ENCODE results near the gene NSUN6. TPM values are rescaled to one million over a fixed set of nuclear protein-coding genes. Genes with fewer than 3 reads are reported as not detected.
"Not testable (repeated sequence)": the region's sequence is repeated elsewhere in the genome, so short reads cannot be mapped to it uniquely, and the experiment has no call there.

Gene NSUN6
- total RNA-seq, 1 experiment from 2014 or later, result 6.0 TPM

- ATAC-seq (no peak), DNase-seq (no peak)
- Histone ChIP-seq H2AFZ (ENCODE audit: low read length) (no peak overlapping the region), H3K4me2 (ENCODE audit: low read length) (no peak overlapping the region), H3K4me3 (ENCODE audit: low read length) (no peak overlapping the region), H3K79me2 (ENCODE audit: low read length) (no peaks in the 10 kb centered on the region), H4K20me1 (ENCODE audit: low read length) (no peaks in the 10 kb centered on the region), H3K9ac (ENCODE audit: low read length) (no peak overlapping the region), H3K9me3 (ENCODE audit: low read length) (no peaks in the 10 kb centered on the region), H3K27me3 (ENCODE audit: low read length) (no peaks in the 10 kb centered on the region), H3K27ac (ENCODE audit: low read length) (no peak overlapping the region), H3K9me2 (replicated peaks; ENCODE audit: low read length) (no peaks in the 10 kb centered on the region), H3K36me3 (ENCODE audit: low read depth, low read length) (peaks cover 4% of the 10 kb centered on the region; the same call in 1 of the 2 replicates), H3K4me1 (ENCODE audit: insufficient read depth, low read length) (no peaks in the 10 kb centered on the region), H3F3A (ENCODE audit: low read length, unreplicated experiment) (no peaks in the 10 kb centered on the region)
- TF ChIP-seq EZH2phosphoT487 (IDR thresholded peaks at IDR 0.05; ENCODE audit: borderline replicate concordance, low read length), result no peak
- no peak for TF ChIP-seq EZH2 (IDR thresholded peaks at IDR 0.05; ENCODE audit: low read length, unreplicated experiment)
- TF ChIP-seq, protein P1, sequence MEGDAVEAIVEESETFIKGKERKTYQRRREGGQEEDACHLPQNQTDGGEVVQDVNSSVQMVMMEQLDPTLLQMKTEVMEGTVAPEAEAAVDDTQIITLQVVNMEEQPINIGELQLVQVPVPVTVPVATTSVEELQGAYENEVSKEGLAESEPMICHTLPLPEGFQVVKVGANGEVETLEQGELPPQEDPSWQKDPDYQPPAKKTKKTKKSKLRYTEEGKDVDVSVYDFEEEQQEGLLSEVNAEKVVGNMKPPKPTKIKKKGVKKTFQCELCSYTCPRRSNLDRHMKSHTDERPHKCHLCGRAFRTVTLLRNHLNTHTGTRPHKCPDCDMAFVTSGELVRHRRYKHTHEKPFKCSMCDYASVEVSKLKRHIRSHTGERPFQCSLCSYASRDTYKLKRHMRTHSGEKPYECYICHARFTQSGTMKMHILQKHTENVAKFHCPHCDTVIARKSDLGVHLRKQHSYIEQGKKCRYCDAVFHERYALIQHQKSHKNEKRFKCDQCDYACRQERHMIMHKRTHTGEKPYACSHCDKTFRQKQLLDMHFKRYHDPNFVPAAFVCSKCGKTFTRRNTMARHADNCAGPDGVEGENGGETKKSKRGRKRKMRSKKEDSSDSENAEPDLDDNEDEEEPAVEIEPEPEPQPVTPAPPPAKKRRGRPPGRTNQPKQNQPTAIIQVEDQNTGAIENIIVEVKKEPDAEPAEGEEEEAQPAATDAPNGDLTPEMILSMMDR (conservative IDR thresholded peaks at IDR 0.05; ENCODE audit: low read depth, low read length), result no peak
- intact Hi-C loops (cut with micrococcal nuclease), result no loop called here
- ChIA-PET POLR2A (ENCODE audit: unreplicated experiment) (no interaction called here), CTCF (no interaction called here)
- BruUV-seq (replicated peaks), result no TSS peak
Observed at GRCh38 chr10:18599392-18599791, 52.0 kb downstream of the NSUN6 start.

GRCh38 chr10:18594574-18595156, 56.7 kb downstream of the NSUN6 start:
- BruUV-seq (replicated peaks), result no TSS peak
- Histone ChIP-seq H3K27me3 (ENCODE audit: low read length) (no peaks in the 10 kb centered on the region), H3K9me3 (ENCODE audit: low read length) (no peaks in the 10 kb centered on the region), H3K9ac (ENCODE audit: low read length) (no peak overlapping the region), H3K4me3 (ENCODE audit: low read length) (no peak overlapping the region), H4K20me1 (ENCODE audit: low read length) (no peaks in the 10 kb centered on the region), H3K9me2 (replicated peaks; ENCODE audit: low read length) (no peaks in the 10 kb centered on the region), H3K4me1 (ENCODE audit: insufficient read depth, low read length) (no peaks in the 10 kb centered on the region), H3K79me2 (ENCODE audit: low read length) (no peaks in the 10 kb centered on the region), H3F3A (ENCODE audit: low read length, unreplicated experiment) (no peaks in the 10 kb centered on the region), H3K27ac (ENCODE audit: low read length) (no peak overlapping the region), H2AFZ (ENCODE audit: low read length) (no peak overlapping the region), H3K4me2 (ENCODE audit: low read length) (no peak overlapping the region), H3K36me3 (ENCODE audit: low read depth, low read length) (peaks cover 4% of the 10 kb centered on the region; the same call in 1 of the 2 replicates)
- ATAC-seq, result peak; percentile 43; the same call in 1 of the 2 replicates
- intact Hi-C loops (cut with micrococcal nuclease), result no loop called here
- ChIA-PET CTCF (no interaction called here), POLR2A (ENCODE audit: unreplicated experiment) (no interaction called here)
- TF ChIP-seq EZH2phosphoT487 (IDR thresholded peaks at IDR 0.05; ENCODE audit: borderline replicate concordance, low read length), result no peak
- TF ChIP-seq, protein P1 (conservative IDR thresholded peaks at IDR 0.05; ENCODE audit: low read depth, low read length), result peak; percentile 63
- peak; percentile 27 for DNase-seq

DNA sequence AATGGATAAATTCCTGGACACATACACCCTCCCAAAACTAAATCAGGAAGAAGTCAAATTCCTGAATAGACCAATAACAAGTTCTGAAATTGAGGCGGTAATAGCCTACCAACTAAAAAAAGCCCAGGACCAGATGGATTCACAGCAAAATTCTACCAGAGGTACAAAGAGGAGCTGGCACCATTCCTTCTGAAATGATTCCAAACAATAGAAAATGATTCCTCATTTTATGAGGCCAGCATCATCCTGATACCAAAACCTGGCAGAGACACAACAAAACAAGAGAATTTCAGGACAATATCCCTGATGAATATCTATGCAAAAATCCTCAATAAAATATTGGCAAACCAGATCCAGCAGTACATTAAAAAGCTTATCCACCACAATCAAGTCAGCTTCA, 60.2 kb downstream of the NSUN6 start:
- H3K4me2 ChIP-seq (ENCODE audit: low read length); POLR2A ChIA-PET (ENCODE audit: unreplicated experiment); BruUV-seq (replicated peaks); H3K9ac ChIP-seq (ENCODE audit: low read length); H3K79me2 ChIP-seq (ENCODE audit: low read length); H3K4me1 ChIP-seq (ENCODE audit: insufficient read depth, low read length); ATAC-seq; H3K27ac ChIP-seq (ENCODE audit: low read length); intact Hi-C loops (cut with micrococcal nuclease); H2AFZ ChIP-seq (ENCODE audit: low read length); H3K36me3 ChIP-seq (ENCODE audit: low read depth, low read length); CTCF ChIA-PET; H3F3A ChIP-seq (ENCODE audit: low read length, unreplicated experiment); H4K20me1 ChIP-seq (ENCODE audit: low read length); H3K27me3 ChIP-seq (ENCODE audit: low read length); H3K9me3 ChIP-seq (ENCODE audit: low read length); DNase-seq; H3K4me3 ChIP-seq (ENCODE audit: low read length); H3K9me2 ChIP-seq (replicated peaks; ENCODE audit: low read length): not testable (repeated sequence)

DNA sequence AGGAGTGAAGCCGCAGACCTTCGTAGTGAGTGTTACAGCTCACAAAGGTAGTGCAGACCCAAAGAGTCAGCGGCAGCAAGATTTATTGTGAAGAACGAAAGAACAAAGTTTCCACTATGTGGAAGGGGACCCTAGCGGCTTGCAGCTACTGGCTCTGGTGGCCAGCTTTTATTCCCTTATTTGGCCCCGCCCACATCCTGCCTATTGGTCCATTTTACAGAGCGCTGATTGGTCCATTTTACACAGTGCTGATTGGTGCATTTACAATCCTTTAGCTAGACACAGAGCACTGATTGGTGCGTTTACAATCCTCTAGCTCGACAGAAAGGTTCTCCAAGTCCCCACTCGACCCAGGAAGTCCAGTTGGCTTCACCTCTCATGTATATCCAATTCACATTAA, 64.8 kb downstream of the NSUN6 start:
- H3K4me2 ChIP-seq (ENCODE audit: low read length); DNase-seq; H3K27ac ChIP-seq (ENCODE audit: low read length); H3K79me2 ChIP-seq (ENCODE audit: low read length); H3K36me3 ChIP-seq (ENCODE audit: low read depth, low read length); H3K4me1 ChIP-seq (ENCODE audit: insufficient read depth, low read length); ATAC-seq; BruUV-seq (replicated peaks); H4K20me1 ChIP-seq (ENCODE audit: low read length); H3K9ac ChIP-seq (ENCODE audit: low read length); H3K9me3 ChIP-seq (ENCODE audit: low read length); intact Hi-C loops (cut with micrococcal nuclease); H3K9me2 ChIP-seq (replicated peaks; ENCODE audit: low read length); H3K4me3 ChIP-seq (ENCODE audit: low read length); CTCF ChIA-PET; H3F3A ChIP-seq (ENCODE audit: low read length, unreplicated experiment); POLR2A ChIA-PET (ENCODE audit: unreplicated experiment); H2AFZ ChIP-seq (ENCODE audit: low read length); H3K27me3 ChIP-seq (ENCODE audit: low read length): not testable (repeated sequence)
